Neural progenitor cell (in vitro differentiated cells): ENCODE data around the gene TUBGCP3. TPM values are rescaled to one million over a fixed set of nuclear protein-coding genes. Genes with fewer than 3 reads are reported as not detected.

Experiments
- DNase-seq: peaks from one replicate; pipeline ENCODE4 v3.0.0-alpha.2; 2016; ENCODE audit warnings: low spot score
- H2AFZ ChIP-seq: fragments of 200-600 bp; sonication (generic); replicated peaks from 2 replicates; pipeline ENCODE4 v1.6.1; 2016; ENCODE audit warnings: antibody characterized with exemption
- H3F3A ChIP-seq: fragments of 200-600 bp; sonication (generic); 2 replicates; pipeline ENCODE4 v1.6.1; 2016; ENCODE audit warnings: antibody characterized with exemption, low read depth
- H3K27ac ChIP-seq: fragments of 200-600 bp; sonication (generic); 2 replicates; pipeline ENCODE4 v1.5.1; 2016; ENCODE audit warnings: mild to moderate bottlenecking
- H3K27me3 ChIP-seq: fragments of 200-600 bp; sonication (generic); 2 replicates; pipeline ENCODE4 v1.6.1; 2016; ENCODE audit warnings: mild to moderate bottlenecking, moderate library complexity
- H3K36me3 ChIP-seq: fragments of 200-600 bp; sonication (generic); 2 replicates; pipeline ENCODE4 v1.5.1; 2016
- H3K4me1 ChIP-seq: fragments of 200-600 bp; sonication (generic); 2 replicates; pipeline ENCODE4 v1.6.1; 2016; ENCODE audit warnings: mixed run types
- H3K4me2 ChIP-seq: fragments of 200-600 bp; sonication (generic); 2 replicates; pipeline ENCODE4 v1.6.1; 2016
- H3K4me3 ChIP-seq: fragments of 200-600 bp; sonication (generic); 2 replicates; pipeline ENCODE4 v1.5.1; 2016
- H3K79me2 ChIP-seq: fragments of 200-600 bp; sonication (generic); 2 replicates; pipeline ENCODE4 v1.6.1; 2016; ENCODE audit warnings: low read depth
- H3K9ac ChIP-seq: fragments of 200-600 bp; sonication (generic); 2 replicates; pipeline ENCODE4 v1.6.1; 2016
- H3K9me3 ChIP-seq: fragments of 200-600 bp; sonication (generic); 2 replicates; pipeline ENCODE4 v1.5.1; 2016; ENCODE audit warnings: low read depth
- H4K20me1 ChIP-seq: fragments of 200-600 bp; sonication (generic); 2 replicates; pipeline ENCODE4 v1.6.1; 2016; ENCODE audit warnings: low read depth
- H3K27ac Mint-ChIP-seq: 3 replicates; pipeline ENCODE4 v1.8.0; 2021; ENCODE audit warnings: mixed read lengths
- H3K27me3 Mint-ChIP-seq: 2 replicates; pipeline ENCODE4 v1.8.0; 2022; ENCODE audit warnings: low read depth, mild to moderate bottlenecking, inconsistent platforms, moderate library complexity, mixed read lengths; ENCODE audit not compliant: insufficient read depth
- H3K36me3 Mint-ChIP-seq: 3 replicates; pipeline ENCODE4 v1.8.0; 2021; ENCODE audit warnings: mixed read lengths
- H3K4me1 Mint-ChIP-seq: 3 replicates; pipeline ENCODE4 v1.8.0; 2021; ENCODE audit warnings: mixed read lengths
- H3K4me3 Mint-ChIP-seq: 3 replicates; pipeline ENCODE4 v1.8.0; 2021; ENCODE audit warnings: mild to moderate bottlenecking, moderate library complexity, mixed read lengths
- H3K9me3 Mint-ChIP-seq: 3 replicates; pipeline ENCODE4 v1.8.0; 2020; ENCODE audit warnings: mixed read lengths
- CTCF ChIP-seq: fragments of 200-600 bp; sonication (generic); IDR thresholded peaks from 2 replicates; pipeline ENCODE4 v1.5.1; 2017; ENCODE audit warnings: antibody characterized with exemption, mild to moderate bottlenecking
- EZH2 ChIP-seq: fragments of 200-600 bp; sonication (generic); IDR thresholded peaks from 2 replicates; pipeline ENCODE4 v1.6.1; 2017; ENCODE audit warnings: antibody characterized with exemption, mild to moderate bottlenecking, moderate library complexity
- EZH2phosphoT487 ChIP-seq: fragments of 200-600 bp; sonication (generic); IDR thresholded peaks from 2 replicates; pipeline ENCODE4 v1.6.1; 2017; ENCODE audit warnings: antibody characterized with exemption
- total RNA-seq: library from RNA; depleted of rRNA; stranded (reverse); fragments of >200 nt; gene quantifications from 2 replicates; pipeline ENCODE4 v1.2.3, GENCODE V29; 2015; ENCODE audit warnings: low replicate concordance

Gene TUBGCP3
- total RNA-seq, 1 donor from 2014 or later, result 33.6 TPM

- H3K9me3 ChIP-seq, result no peaks in the 10 kb centered on the region
- H3K9ac ChIP-seq, result no peak overlapping the region
- TF ChIP-seq EZH2, result no peak
- no peak for TF ChIP-seq CTCF
- no peak for TF ChIP-seq EZH2phosphoT487
- H3K27me3 ChIP-seq, result peaks cover 30% of the 10 kb centered on the region
- Mint-ChIP-seq H3K36me3 (no peaks in the 10 kb centered on the region), H3K27ac (no peak overlapping the region), H3K27me3 (peaks cover 16% of the 10 kb centered on the region), H3K4me1 (peaks cover 40% of the 10 kb centered on the region), H3K9me3 (no peaks in the 10 kb centered on the region), H3K4me3 (no peak overlapping the region)
- H2AFZ ChIP-seq, result no peak overlapping the region
- H3K79me2 ChIP-seq, result no peaks in the 10 kb centered on the region
- H3K27ac ChIP-seq, result no peak overlapping the region
- peaks cover 4% of the 10 kb centered on the region for H3F3A ChIP-seq
- H3K4me2 ChIP-seq, result no peak overlapping the region
- peaks cover 13% of the 10 kb centered on the region for H3K4me1 ChIP-seq
- H3K4me3 ChIP-seq, result no peak overlapping the region
- no peaks in the 10 kb centered on the region for H3K36me3 ChIP-seq
- DNase-seq, result no peak
- H4K20me1 ChIP-seq, result no peaks in the 10 kb centered on the region
Observed at GRCh38 chr13:112447306-112447705, 140.6 kb downstream of the TUBGCP3 start.

GRCh38 chr13:112446867-112447266, 141.1 kb downstream of the TUBGCP3 start:
- Histone ChIP-seq H3K79me2 (no peaks in the 10 kb centered on the region), H3K36me3 (no peaks in the 10 kb centered on the region), H3K27me3 (peaks cover 30% of the 10 kb centered on the region), H3K4me3 (no peak overlapping the region), H3K9ac (no peak overlapping the region), H3K4me1 (peaks cover 13% of the 10 kb centered on the region), H3K27ac (no peak overlapping the region), H3K4me2 (no peak overlapping the region), H3F3A (peaks cover 4% of the 10 kb centered on the region), H4K20me1 (no peaks in the 10 kb centered on the region), H3K9me3 (no peaks in the 10 kb centered on the region), H2AFZ (no peak overlapping the region)
- Mint-ChIP-seq H3K4me3 (no peak overlapping the region), H3K36me3 (no peaks in the 10 kb centered on the region), H3K27ac (peak overlapping the region; percentile 46), H3K9me3 (no peaks in the 10 kb centered on the region), H3K27me3 (peaks cover 16% of the 10 kb centered on the region), H3K4me1 (peaks cover 40% of the 10 kb centered on the region)
- no peak for DNase-seq
- TF ChIP-seq EZH2, result no peak

GRCh38 chr13:112446347-112446861, 141.5 kb downstream of the TUBGCP3 start:
- no peak for DNase-seq
- no peak overlapping the region for H3K4me2 ChIP-seq
- H4K20me1 ChIP-seq, result no peaks in the 10 kb centered on the region
- H3K9me3 Mint-ChIP-seq, result no peaks in the 10 kb centered on the region
- H3K27ac Mint-ChIP-seq, result peak overlapping the region; percentile 66
- peaks cover 30% of the 10 kb centered on the region for H3K27me3 ChIP-seq
- peaks cover 40% of the 10 kb centered on the region for H3K4me1 Mint-ChIP-seq
- H3K4me3 Mint-ChIP-seq, result no peak overlapping the region
- no peak overlapping the region for H3K9ac ChIP-seq
- peaks cover 18% of the 10 kb centered on the region for H3K27me3 Mint-ChIP-seq
- peaks cover 13% of the 10 kb centered on the region for H3K4me1 ChIP-seq
- H2AFZ ChIP-seq, result no peak overlapping the region
- no peak overlapping the region for H3K4me3 ChIP-seq
- no peaks in the 10 kb centered on the region for H3K9me3 ChIP-seq
- no peaks in the 10 kb centered on the region for H3K36me3 ChIP-seq
- H3K36me3 Mint-ChIP-seq, result no peaks in the 10 kb centered on the region
- TF ChIP-seq CTCF, result no peak
- TF ChIP-seq EZH2phosphoT487, result no peak
- TF ChIP-seq EZH2, result no peak
- peaks cover 4% of the 10 kb centered on the region for H3F3A ChIP-seq
- no peaks in the 10 kb centered on the region for H3K79me2 ChIP-seq
- H3K27ac ChIP-seq, result no peak overlapping the region

GRCh38 chr13:112445411-112446271, 142.3 kb downstream of the TUBGCP3 start:
- H3K36me3 ChIP-seq, result no peaks in the 10 kb centered on the region
- no peaks in the 10 kb centered on the region for H4K20me1 ChIP-seq
- Mint-ChIP-seq H3K4me1 (peaks cover 33% of the 10 kb centered on the region), H3K4me3 (no peak overlapping the region), H3K27ac (peak overlapping the region; percentile 66), H3K27me3 (peaks cover 22% of the 10 kb centered on the region), H3K36me3 (no peaks in the 10 kb centered on the region), H3K9me3 (no peaks in the 10 kb centered on the region)
- no peaks in the 10 kb centered on the region for H3K79me2 ChIP-seq
- H2AFZ ChIP-seq, result no peak overlapping the region
- no peaks in the 10 kb centered on the region for H3K9me3 ChIP-seq
- H3K9ac ChIP-seq, result no peak overlapping the region
- H3K4me1 ChIP-seq, result peaks cover 13% of the 10 kb centered on the region
- H3K4me2 ChIP-seq, result no peak overlapping the region
- H3K27ac ChIP-seq, result no peak overlapping the region
- TF ChIP-seq CTCF (no peak), EZH2 (no peak), EZH2phosphoT487 (no peak)
- peaks cover 4% of the 10 kb centered on the region for H3F3A ChIP-seq
- H3K4me3 ChIP-seq, result no peak overlapping the region
- no peak for DNase-seq
- H3K27me3 ChIP-seq, result peaks cover 30% of the 10 kb centered on the region
